Measurements from ENCODE around the gene CCSAP.

The CCSAP gene

DNA sequence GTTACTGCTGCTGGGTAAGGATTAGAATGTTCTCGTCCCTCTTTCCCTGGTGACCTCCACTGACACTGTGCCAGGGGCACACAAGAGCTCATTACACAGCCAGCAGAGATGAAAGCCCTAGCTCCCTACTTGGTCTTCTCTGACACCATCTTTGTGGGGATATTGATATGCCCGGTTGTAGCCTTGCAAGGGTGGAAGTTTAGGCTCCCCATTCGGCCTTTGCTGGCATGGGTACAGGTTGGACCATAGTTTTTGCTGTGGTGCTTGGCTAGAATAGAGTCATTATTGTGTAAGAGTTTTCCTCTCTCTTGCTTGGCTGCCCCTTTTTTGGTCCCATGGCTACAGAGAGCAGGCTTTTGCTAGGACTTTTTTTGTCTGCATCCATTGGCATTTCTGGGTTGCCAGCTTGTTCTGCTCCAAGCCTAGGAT, 59.6 kb downstream of the CCSAP start:
- no peaks in the 10 kb centered on the region for H3K36me3 ChIP-seq
- peaks cover 0 to 61% (median 20%) of the 10 kb centered on the region in 11 experiments; a peak in 16 of 22 replicates for H4K20me1 ChIP-seq
- no peaks in the 10 kb centered on the region for H3K27me3 ChIP-seq
- H3K4me1 ChIP-seq = peaks cover 0 to 23% (median 0%) of the 10 kb centered on the region in 10 experiments; a peak in 6 of 20 replicates
- no peak overlapping the region for H3K4me3 ChIP-seq
- H3K9me3 ChIP-seq (replicated peaks in 1 of 11) = peaks cover 0 to 5% (median 0%) of the 10 kb centered on the region in 11 experiments; a peak in 1 of 22 replicates
- no peak overlapping the region for H3K9ac ChIP-seq
- H3K27ac ChIP-seq = no peak overlapping the region
- no peak for TF ChIP-seq Cebpa-rat (IDR thresholded peaks at IDR 0.05)
- H3K4me2 ChIP-seq = no peak overlapping the region

DNA sequence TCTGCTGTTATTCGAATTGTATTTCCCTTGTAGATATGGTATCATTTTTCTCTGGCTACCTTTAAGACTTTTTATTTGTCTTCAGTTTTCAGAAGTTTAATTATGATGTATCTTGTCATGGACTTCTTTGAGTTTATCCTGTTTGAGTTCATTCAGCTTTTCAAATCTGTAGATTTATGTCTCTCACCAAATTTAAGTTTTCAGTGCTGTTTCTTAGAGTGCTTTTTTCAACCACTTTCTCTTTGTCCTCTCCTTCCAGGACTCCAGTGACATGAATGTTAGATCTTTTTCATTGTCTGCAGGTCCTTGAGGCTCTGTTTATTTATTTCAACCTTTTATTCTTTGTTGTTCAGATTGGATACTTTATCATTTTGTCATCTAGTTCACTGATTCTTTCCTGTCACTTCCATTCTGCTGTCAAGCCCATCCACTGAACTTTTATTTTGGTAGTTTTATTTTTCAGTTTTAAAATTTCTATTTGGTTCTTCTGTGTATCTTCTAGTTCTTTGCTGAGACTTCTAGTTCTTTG, 60.5 kb downstream of the CCSAP start:
- H3K4me1 ChIP-seq = peaks cover 0 to 22% (median 0%) of the 10 kb centered on the region in 10 experiments; a peak in 6 of 20 replicates
- H3K9me3 ChIP-seq (replicated peaks in 1 of 11) = peaks cover 0 to 5% (median 0%) of the 10 kb centered on the region in 11 experiments; a peak in 1 of 22 replicates
- H3K9ac ChIP-seq = no peak overlapping the region
- no peak overlapping the region for H3K4me2 ChIP-seq
- TF ChIP-seq Cebpa-rat (IDR thresholded peaks at IDR 0.05) = no peak
- H3K27me3 ChIP-seq = no peaks in the 10 kb centered on the region
- H3K27ac ChIP-seq = no peak overlapping the region
- no peak overlapping the region for H3K4me3 ChIP-seq
- H3K36me3 ChIP-seq = no peaks in the 10 kb centered on the region
- peaks cover 0 to 61% (median 28%) of the 10 kb centered on the region in 11 experiments; a peak in 17 of 22 replicates for H4K20me1 ChIP-seq

DNA sequence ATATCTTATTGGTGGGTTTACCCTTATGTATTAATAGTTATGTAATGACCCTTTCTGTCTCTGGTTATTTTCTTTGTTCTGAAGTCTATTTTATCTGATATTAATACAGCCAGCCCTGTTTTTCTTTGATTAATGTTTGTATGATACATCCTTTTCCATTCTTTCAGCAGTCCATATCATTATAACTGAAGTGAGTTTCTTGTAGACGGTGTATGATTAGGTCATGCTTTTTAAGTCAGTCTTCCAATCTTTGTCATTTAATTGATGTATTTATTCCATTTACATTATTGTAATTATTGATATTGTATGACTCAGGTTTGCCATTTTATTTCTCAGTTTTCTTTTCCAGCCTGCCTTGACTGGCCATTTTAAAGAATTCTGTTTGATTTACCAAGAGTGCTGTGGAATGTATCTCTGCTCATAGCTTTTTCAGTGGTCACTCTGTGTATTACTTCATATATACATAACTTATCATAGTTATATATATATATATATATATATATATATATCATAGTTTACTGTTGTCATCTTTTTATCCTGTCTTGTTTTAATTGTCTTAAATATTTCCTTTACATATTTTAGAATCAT, 61.4 kb downstream of the CCSAP start:
- H3K4me2 ChIP-seq = no peak overlapping the region

GRCh38 chr1:229280921-229281320, 61.9 kb downstream of the CCSAP start:
- H3K9ac ChIP-seq = no peak overlapping the region

More for the DNA sequence above, 61.4 kb downstream of the CCSAP start:
- H3K9me3 ChIP-seq (replicated peaks in 1 of 11) = peaks cover 0 to 5% (median 0%) of the 10 kb centered on the region in 11 experiments; a peak in 1 of 22 replicates
- H4K20me1 ChIP-seq = peaks cover 3 to 58% (median 31%) of the 10 kb centered on the region in 11 experiments; a peak in 17 of 22 replicates
- H3K9ac ChIP-seq = no peak overlapping the region
- H3K27me3 ChIP-seq = no peaks in the 10 kb centered on the region
- H3K4me3 ChIP-seq = no peak overlapping the region
- H3K4me1 ChIP-seq = peaks cover 0 to 13% (median 0%) of the 10 kb centered on the region in 10 experiments; a peak in 5 of 20 replicates
- no peaks in the 10 kb centered on the region for H3K36me3 ChIP-seq
- no peak for TF ChIP-seq Cebpa-rat (IDR thresholded peaks at IDR 0.05)
- H3K27ac ChIP-seq = no peak overlapping the region

GRCh38 chr1:229280037-229280828, 62.6 kb downstream of the CCSAP start:
- Histone ChIP-seq H4K20me1 (peaks cover 4 to 60% (median 31%) of the 10 kb centered on the region in 11 experiments; a peak in 17 of 22 replicates), H3K9ac (no peak overlapping the region), H3K4me3 (no peak overlapping the region), H3K4me2 (no peak overlapping the region), H3K27me3 (no peaks in the 10 kb centered on the region), H3K9me3 (replicated peaks in 1 of 11) (peaks cover 0 to 5% (median 0%) of the 10 kb centered on the region in 11 experiments; a peak in 1 of 22 replicates), H3K27ac (no peak overlapping the region), H3K36me3 (no peaks in the 10 kb centered on the region), H3K4me1 (peaks cover 0 to under 1% (median 0%) of the 10 kb centered on the region in 10 experiments; a peak in 1 of 20 replicates)
- TF ChIP-seq Cebpa-rat (IDR thresholded peaks at IDR 0.05) = no peak

More at GRCh38 chr1:229280921-229281320, 61.9 kb downstream of the CCSAP start:
- H3K27ac ChIP-seq = no peak overlapping the region
- peaks cover 0 to 7% (median 0%) of the 10 kb centered on the region in 10 experiments; a peak in 5 of 20 replicates for H3K4me1 ChIP-seq
- H3K9me3 ChIP-seq (replicated peaks in 1 of 11) = peaks cover 0 to 5% (median 0%) of the 10 kb centered on the region in 11 experiments; a peak in 1 of 22 replicates
- H3K27me3 ChIP-seq = no peaks in the 10 kb centered on the region
- H3K4me3 ChIP-seq = no peak overlapping the region
- TF ChIP-seq Cebpa-rat (IDR thresholded peaks at IDR 0.05) = no peak
- no peaks in the 10 kb centered on the region for H3K36me3 ChIP-seq
- peaks cover 4 to 63% (median 31%) of the 10 kb centered on the region in 11 experiments; a peak in 17 of 22 replicates for H4K20me1 ChIP-seq
- no peak overlapping the region for H3K4me2 ChIP-seq

DNA sequence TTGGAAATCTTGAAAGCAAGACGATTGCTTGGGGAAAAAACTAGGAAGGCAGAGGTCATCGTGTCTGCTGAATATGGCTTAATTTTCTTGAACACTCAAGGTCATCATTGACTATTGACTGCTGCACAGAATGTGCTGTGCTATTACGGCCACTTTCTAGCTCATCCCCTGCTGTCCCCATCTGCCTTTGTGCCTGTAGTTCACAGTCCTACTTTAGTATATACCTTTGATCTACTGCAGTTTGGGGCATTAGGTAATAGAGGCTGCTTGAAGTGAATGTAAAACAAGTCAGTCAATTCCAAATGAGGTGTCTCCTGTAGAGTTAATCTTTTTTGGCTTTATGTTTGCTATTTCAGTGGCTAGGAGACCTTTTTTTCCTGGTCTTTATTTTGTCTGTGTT, 63.6 kb downstream of the CCSAP start:
- peaks cover 0 to 5% (median 0%) of the 10 kb centered on the region in 11 experiments; a peak in 1 of 22 replicates for H3K9me3 ChIP-seq (replicated peaks in 1 of 11)
- H4K20me1 ChIP-seq = peaks cover 4 to 55% (median 31%) of the 10 kb centered on the region in 11 experiments; a peak in 17 of 22 replicates
- no peaks in the 10 kb centered on the region for H3K36me3 ChIP-seq
- H3K27me3 ChIP-seq = 0 out of 22 replicates have a peak, but pooled peaks cover 0 to 3% (median 0%) of the 10 kb centered on the region in 11 experiments
- no peak overlapping the region for H3K27ac ChIP-seq
- no peak overlapping the region for H3K9ac ChIP-seq
- no peak overlapping the region for H3K4me3 ChIP-seq
- H3K4me2 ChIP-seq = no peak overlapping the region
- TF ChIP-seq Cebpa-rat (IDR thresholded peaks at IDR 0.05) = no peak
- no peaks in the 10 kb centered on the region; a peak in 1 of 20 replicates for H3K4me1 ChIP-seq

DNA sequence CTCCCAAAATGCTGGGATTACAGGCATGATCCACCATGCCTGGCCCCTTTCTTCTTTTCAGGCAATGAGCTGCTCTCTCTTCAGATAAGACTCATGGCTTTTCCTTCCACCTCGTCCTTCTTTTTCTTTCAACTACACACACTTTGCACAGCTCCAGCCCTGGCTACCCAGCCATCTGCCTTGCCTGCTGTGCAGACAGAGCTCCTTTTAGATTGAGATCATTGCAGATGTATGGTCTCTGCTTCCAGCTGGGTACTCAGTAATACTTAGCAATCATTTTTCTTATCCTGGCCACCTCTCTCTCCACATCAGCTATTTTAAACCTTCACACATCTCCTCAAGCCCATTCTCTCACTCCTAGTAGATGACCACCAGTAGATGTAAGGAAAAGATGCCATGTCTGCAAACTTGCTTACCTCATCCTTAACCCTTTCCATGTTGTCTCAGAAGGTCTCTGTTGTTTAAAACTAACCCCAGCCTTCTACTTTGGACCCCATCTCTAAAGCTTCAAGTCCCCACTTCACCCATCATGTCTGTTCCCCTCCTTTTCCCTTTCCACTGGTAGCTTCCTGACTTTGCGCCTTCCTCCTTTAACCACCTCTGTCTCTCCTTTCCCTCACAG, 64.6 kb downstream of the CCSAP start:
- H4K20me1 ChIP-seq = peaks cover 4 to 60% (median 31%) of the 10 kb centered on the region in 11 experiments; a peak in 17 of 22 replicates
- H3K4me3 ChIP-seq = no peak overlapping the region
- no peak for TF ChIP-seq Cebpa-rat (IDR thresholded peaks at IDR 0.05)
- no peak overlapping the region for H3K4me2 ChIP-seq
- H3K27me3 ChIP-seq = peaks cover 0 to 11% (median 6%) of the 10 kb centered on the region in 11 experiments; a peak in 17 of 22 replicates
- no peak overlapping the region for H3K27ac ChIP-seq
- H3K9me3 ChIP-seq (replicated peaks in 1 of 11) = peaks cover 0 to 2% (median 0%) of the 10 kb centered on the region in 11 experiments; a peak in 1 of 22 replicates
- peaks cover 0 to 6% (median 5%) of the 10 kb centered on the region in 10 experiments; a peak in 11 of 20 replicates for H3K4me1 ChIP-seq
- H3K36me3 ChIP-seq = no peaks in the 10 kb centered on the region
- no peak overlapping the region for H3K9ac ChIP-seq

GRCh38 chr1:229275005-229275404, 67.8 kb downstream of the CCSAP start:
- no peak for TF ChIP-seq Cebpa-rat (IDR thresholded peaks at IDR 0.05)
- Histone ChIP-seq H4K20me1 (peaks cover 8 to 61% (median 37%) of the 10 kb centered on the region in 11 experiments; a peak in 17 of 22 replicates), H3K36me3 (no peaks in the 10 kb centered on the region), H3K9ac (no peak overlapping the region), H3K4me3 (no peak overlapping the region), H3K4me2 (no peak overlapping the region), H3K4me1 (peaks cover 16 to 23% (median 21%) of the 10 kb centered on the region in 10 experiments), H3K27me3 (peaks cover 32 to 43% (median 38%) of the 10 kb centered on the region in 11 experiments), H3K9me3 (replicated peaks in 1 of 11) (no peaks in the 10 kb centered on the region; a peak in 1 of 22 replicates), H3K27ac (no peak overlapping the region)

Measured in BLaER1 treated with 17β-estradiol and CSF1 and Interleukin-3, amounts not matched to agents 10 nM and 100 nM (cell line).